Spleen (tissue), 7 donors: ENCODE measurements around the gene FIG4.

ENCODE experiments used
- CTCF ChIP-seq, 11 experiments: fragments of 200-600 bp in 7 of 11; fragments of 450-650 bp in 4 of 11; sonication (generic) in 4 of 11; IDR thresholded peaks in 8 of 11; conservative IDR thresholded peaks in 3 of 11; 1 replicate in 7 of 11; 2 replicates in 4 of 11; pipeline versions ENCODE4 v1.4.0 to v1.8.0; 2016 to 2021; ENCODE audit warnings: antibody characterized with exemption in 11 of 11, inconsistent platforms in 4 of 11, mild to moderate bottlenecking in 1 of 11
- POLR2A ChIP-seq, 3 donors: fragments of 450-650 bp; IDR thresholded peaks; one replicate each; pipeline ENCODE4 v1.5.1; 2017; ENCODE audit warnings: antibody characterized with exemption in 3 of 3, mild to moderate bottlenecking in 1 of 3
- POLR2AphosphoS5 ChIP-seq, 3 donors: sonication (generic); formaldehyde crosslinking; IDR thresholded peaks; one replicate each; pipeline ENCODE4 v1.5.1; 2017; ENCODE audit warnings: antibody characterized with exemption in 3 of 3
- donor health status: DM: no; HTN: no; CAD: no; lungs with moderate emphysema.
- donor health status: DM: no; HTN: no; CAD: no.
- donor health status: DM: no; HTN: no; CAD: no.

GRCh38 chr6:109770047-109770446, 79.0 kb downstream of the FIG4 start:
- no peak for TF ChIP-seq CTCF (IDR thresholded peaks at IDR 0.05 in 8 of 11, conservative IDR thresholded peaks at IDR 0.05 in 3 of 11)
- no peak for TF ChIP-seq POLR2A (IDR thresholded peaks at IDR 0.05)
- TF ChIP-seq POLR2AphosphoS5 (IDR thresholded peaks at IDR 0.05): no peak
